HepG2 (cell line): ENCODE data around the gene IFNA16. TPM values are rescaled to one million over a fixed set of nuclear protein-coding genes. Genes with fewer than 3 reads are reported as not detected.

ENCODE experiments used
- ATAC-seq: fragments of 200-7000 bp; cut with Tn5 transposase; 3 replicates; pipeline ENCODE4 v1.9.1; 2020; ENCODE audit warnings: mild to moderate bottlenecking, moderate library complexity
- BruUV-seq: library from RNA; stranded (reverse); fragments of 400-500 nt; replicated peaks from 2 replicates; lab custom pipeline; 2021; lab: Mats Ljungman, UMichigan
- CTCF ChIA-PET: fragments of 300-600 bp; formaldehyde crosslinking; extraction: SDS; loops from one replicate; lab custom pipeline; 2021; ENCODE audit warnings: low total read pairs, inconsistent platforms, low intra/inter-chr PET ratio; lab: Yijun Ruan, JAX
- POLR2A ChIA-PET: fragments of 350-600 bp; sonication (Branson Sonifier 250); formaldehyde crosslinking; loops from one replicate; lab custom pipeline; 2020; ENCODE audit warnings: antibody characterized with exemption, inconsistent platforms; lab: Yijun Ruan, JAX
- DNase-seq: peaks from one replicate; pipeline ENCODE4 v3.0.0-alpha.2; 2015; ENCODE audit warnings: low spot score
- FAIRE-seq: peaks from 3 replicates; lab custom pipeline; 2011; peaks lifted over from hg19 to GRCh38; lab: Jason Lieb, UNC
- H2AFZ ChIP-seq: one replicate; pipeline ENCODE4 v1.6.1; 2011; ENCODE audit warnings: low read length, inconsistent platforms
- H3K27ac ChIP-seq: fragments of 300-600 bp; 3 replicates; pipeline ENCODE4 v1.8.0; 2011; ENCODE audit warnings: mixed run types, mild to moderate bottlenecking, mixed read lengths, low read length, inconsistent platforms; ENCODE audit not compliant: insufficient read depth; ENCODE audit errors: extremely low read length
- H3K27me3 ChIP-seq, 2 experiments: fragments of 200-600 bp in 1 of 2; 2 replicates in 1 of 2; 3 replicates in 1 of 2; pipeline versions ENCODE4 v1.6.0 to v1.8.0; 2011; ENCODE audit warnings: low read length in 2 of 2, mild to moderate bottlenecking in 2 of 2, moderate library complexity in 2 of 2, inconsistent platforms in 1 of 2; ENCODE audit not compliant: insufficient read depth in 2 of 2, control insufficient read depth in 1 of 2
- H3K36me3 ChIP-seq, 2 experiments: fragments of 200-600 bp in 1 of 2; replicated peaks in 1 of 2; 2 replicates in 1 of 2; 3 replicates in 1 of 2; pipeline versions ENCODE4 v1.5.1 to v1.8.0; 2011; ENCODE audit warnings: low read length in 2 of 2, inconsistent platforms in 1 of 2; ENCODE audit not compliant: insufficient read depth in 2 of 2, control insufficient read depth in 1 of 2
- H3K4me1 ChIP-seq: 2 replicates; pipeline ENCODE4 v1.5.1; 2012; ENCODE audit warnings: low read length, inconsistent platforms; ENCODE audit not compliant: insufficient read depth
- H3K4me2 ChIP-seq: 2 replicates; pipeline ENCODE4 v1.6.0; 2011; ENCODE audit warnings: low read depth, low read length, inconsistent platforms
- H3K4me3 ChIP-seq, 3 experiments: fragments of 200-600 bp in 1 of 3; sonication (generic), shearing (Covaris generic) in 1 of 3; replicated peaks in 1 of 3; 2 replicates each; pipeline ENCODE4 v1.5.1; 2011 to 2016; ENCODE audit warnings: low read length in 3 of 3, inconsistent platforms in 2 of 3, low read depth in 2 of 3, mild to moderate bottlenecking in 2 of 3, control low read depth in 1 of 3, mixed read lengths in 1 of 3; ENCODE audit not compliant: insufficient read depth in 1 of 3
- H3K79me2 ChIP-seq: one replicate; pipeline ENCODE4 v1.6.1; 2011; ENCODE audit warnings: low read length, inconsistent platforms; ENCODE audit not compliant: insufficient read depth
- H3K9ac ChIP-seq: 2 replicates; pipeline ENCODE4 v1.6.0; 2011; ENCODE audit warnings: mild to moderate bottlenecking, low read depth, low read length, inconsistent platforms; ENCODE audit not compliant: insufficient read depth
- H3K9me3 ChIP-seq: 2 replicates; pipeline ENCODE4 v1.5.1; 2012; ENCODE audit warnings: mild to moderate bottlenecking, low read length
- H4K20me1 ChIP-seq: 2 replicates; pipeline ENCODE4 v1.6.0; 2011; ENCODE audit warnings: inconsistent platforms, mild to moderate bottlenecking, low read length, moderate library complexity; ENCODE audit not compliant: insufficient read depth
- ARNTL ChIP-seq: sonication (generic); formaldehyde crosslinking; IDR thresholded peaks from 2 replicates; pipeline ENCODE4 v1.4.0; 2020; ENCODE audit warnings: mild to moderate bottlenecking, missing genetic modification reagents
- ATF7 ChIP-seq, 2 experiments: fragments of 450-650 bp in 1 of 2; sonication (generic) in 1 of 2; formaldehyde crosslinking in 1 of 2; IDR thresholded peaks; 2 replicates each; pipeline versions ENCODE4 v1.4.0 to v1.6.1; 2016 to 2020; ENCODE audit warnings: antibody characterized with exemption in 1 of 2, mild to moderate bottlenecking in 1 of 2, missing genetic modification reagents in 1 of 2
- FOXC1 ChIP-seq: sonication (generic); formaldehyde crosslinking; IDR thresholded peaks from 2 replicates; pipeline ENCODE4 v1.8.0; 2022; ENCODE audit warnings: mild to moderate bottlenecking, missing genetic modification reagents, borderline replicate concordance
- HCFC1 ChIP-seq: fragments of 150-350 bp; IDR thresholded peaks from 2 replicates; pipeline ENCODE4 v1.6.1; 2014; ENCODE audit warnings: low read depth, low read length
- MAFG ChIP-seq: sonication (generic); formaldehyde crosslinking; IDR thresholded peaks from 2 replicates; pipeline ENCODE4 v1.5.1; 2020; ENCODE audit warnings: mild to moderate bottlenecking, missing genetic modification reagents
- PHF5A ChIP-seq: IDR thresholded peaks from one replicate; pipeline ENCODE4 v1.6.1; 2018; ENCODE audit warnings: low read depth, missing genetic modification reagents; ENCODE audit not compliant: unreplicated experiment
- REPIN1 ChIP-seq: sonication (generic); formaldehyde crosslinking; IDR thresholded peaks from 2 replicates; pipeline ENCODE4 v1.8.0; 2022; ENCODE audit warnings: missing genetic modification reagents, low read depth, mild to moderate bottlenecking, borderline replicate concordance
- SUZ12 ChIP-seq: fragments of 150-350 bp; IDR thresholded peaks from 2 replicates; pipeline ENCODE4 v1.6.1; 2014; ENCODE audit warnings: low read depth, low read length
- ZBTB33 ChIP-seq: sonication (generic); formaldehyde crosslinking; IDR thresholded peaks from 2 replicates; pipeline ENCODE4 v1.4.0; 2020; ENCODE audit warnings: missing genetic modification reagents
- ZNF382 ChIP-seq: sonication (generic); formaldehyde crosslinking; IDR thresholded peaks from 2 replicates; pipeline ENCODE4 v1.5.0; 2020; ENCODE audit warnings: missing genetic modification reagents, mild to moderate bottlenecking, borderline replicate concordance
- ZNF383 ChIP-seq: sonication (generic); formaldehyde crosslinking; IDR thresholded peaks from 2 replicates; pipeline ENCODE4 v1.4.0; 2020; ENCODE audit warnings: missing genetic modification reagents, mild to moderate bottlenecking, borderline replicate concordance
- ZNF430 ChIP-seq: sonication (generic); formaldehyde crosslinking; IDR thresholded peaks from 2 replicates; pipeline ENCODE4 v1.9.0; 2021; ENCODE audit warnings: mild to moderate bottlenecking, missing genetic modification reagents
- ZNF468 ChIP-seq: sonication (generic); formaldehyde crosslinking; IDR thresholded peaks from 2 replicates; pipeline ENCODE4 v1.8.0; 2022; ENCODE audit warnings: mild to moderate bottlenecking, moderate library complexity, missing genetic modification reagents
- ZNF737 ChIP-seq: sonication (generic); formaldehyde crosslinking; IDR thresholded peaks from 2 replicates; pipeline ENCODE4 v1.5.0; 2020; ENCODE audit warnings: missing genetic modification reagents, mild to moderate bottlenecking, borderline replicate concordance
- WGBS: methylation state at CpG from one replicate; pipeline ENCODE4 v1.1.6; 2017; ENCODE audit warnings: low lambda C conversion rate; 5-methylcytosine and 5-hydroxymethylcytosine counted together
- in situ Hi-C: cut with HindIII; loops from 2 replicates; pipeline ENCODE4 v1.10.0; 2017; ENCODE audit warnings: low pct_unique_long_range_greater_than_20kb; ENCODE audit not compliant: extremely low pct_ligation_motif_present
- intact Hi-C: fragments of 100-400 bp; cut with micrococcal nuclease; formaldehyde crosslinking; loops from one replicate; pipeline ENCODE4 v1.10.0; 2022; ENCODE audit not compliant: unreplicated experiment
- polyA plus RNA-seq, 8 experiments: library from polyadenylated mRNA; depleted of rRNA in 3 of 8; stranded (reverse) in 7 of 8; unstranded in 1 of 8; fragments of >200 nt; fragmentation: Illumina TruSeq in 4 of 8; extraction: Trizol in 4 of 8; gene quantifications; 2 replicates each; pipeline versions ENCODE4 v1.2.1 to v1.2.3, GENCODE V29; 2011 to 2016; ENCODE audit warnings: low read depth in 4 of 8, missing spikeins in 1 of 8, mixed read lengths in 1 of 8; ENCODE audit not compliant: insufficient read depth in 1 of 8
- total RNA-seq, 5 experiments: library from RNA; depleted of rRNA; stranded (reverse); fragments of >200 nt; fragmentation: Illumina TruSeq; extraction: Trizol; gene quantifications; 2 replicates each; pipeline ENCODE4 v1.2.3, GENCODE V29; 2016; ENCODE audit warnings: low read depth in 1 of 5
- TF ChIP-seq, protein P1 (sequence below): sonication (generic); formaldehyde crosslinking; IDR thresholded peaks from 2 replicates; pipeline ENCODE4 v1.5.1; 2020; ENCODE audit warnings: missing genetic modification reagents, mild to moderate bottlenecking, borderline replicate concordance

IFNA16 gene
- total and polyA plus RNA-seq, 2 of the 13 experiments (the other 11 are each of a cell fraction or from before 2014, with no cell fraction given): not detected

- intact Hi-C loops: no loop called here
- H4K20me1 ChIP-seq: no peaks in the 10 kb centered on the region
- no peak for FAIRE-seq
- no peaks in the 10 kb centered on the region for H3K4me1 ChIP-seq
- no peak overlapping the region for H3K27ac ChIP-seq
- in situ Hi-C loops: no loop called here
- no peaks in the 10 kb centered on the region for H3K27me3 ChIP-seq
- no peak overlapping the region for H3K4me3 ChIP-seq
- TF ChIP-seq PHF5A (CRISPR knock-in tag): no peak
- no peak for TF ChIP-seq ATF7 (IDR thresholded peaks at IDR 0.05)
- no peak for TF ChIP-seq ATF7 (CRISPR knock-in tag; IDR thresholded peaks at IDR 0.05)
- TF ChIP-seq FOXC1 (CRISPR knock-in tag): no peak
- no peak for TF ChIP-seq ZNF430 (CRISPR knock-in tag)
- TF ChIP-seq ZNF468: no peak
- no peak for TF ChIP-seq HCFC1
- no peak for TF ChIP-seq ZNF382 (CRISPR knock-in tag)
- no peak for TF ChIP-seq ZNF383 (CRISPR knock-in tag)
- TF ChIP-seq SUZ12: no peak
- no peak for TF ChIP-seq ZNF737 (CRISPR knock-in tag)
- no peak for TF ChIP-seq MAFG (CRISPR knock-in tag)
- TF ChIP-seq REPIN1 (CRISPR knock-in tag): no peak
- TF ChIP-seq ZBTB33 (CRISPR knock-in tag): no peak
- TF ChIP-seq, protein P1, sequence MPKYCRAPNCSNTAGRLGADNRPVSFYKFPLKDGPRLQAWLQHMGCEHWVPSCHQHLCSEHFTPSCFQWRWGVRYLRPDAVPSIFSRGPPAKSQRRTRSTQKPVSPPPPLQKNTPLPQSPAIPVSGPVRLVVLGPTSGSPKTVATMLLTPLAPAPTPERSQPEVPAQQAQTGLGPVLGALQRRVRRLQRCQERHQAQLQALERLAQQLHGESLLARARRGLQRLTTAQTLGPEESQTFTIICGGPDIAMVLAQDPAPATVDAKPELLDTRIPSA (CRISPR knock-in tag): no peak
- no peak for TF ChIP-seq ARNTL (CRISPR knock-in tag)
- TF ChIP-seq, all 625 proteins: peak for 0
- ChIA-PET POLR2A (no interaction called here), CTCF (no interaction called here)
- Histone ChIP-seq H2AFZ (no peak overlapping the region), H3K36me3 (no peaks in the 10 kb centered on the region), H3K9ac (no peak overlapping the region), H3K4me2 (no peak overlapping the region), H3K79me2 (no peaks in the 10 kb centered on the region), H3K9me3 (no peaks in the 10 kb centered on the region)
- 0% methylated on average over 2 of the region's 4 CpGs for WGBS
- ATAC-seq: no peak
- no TSS peak for BruUV-seq
- no peak for DNase-seq
These were observed 17.1 kb upstream of the IFNA16 start for GRCh38 chr9:21234153-21234687.
